GM11168 (cell line): ENCODE data around the gene HIP1R.

Source experiments
- in situ Hi-C: fragments of 300-500 bp; cut with MboI; formaldehyde crosslinking; loops from one replicate; pipeline ENCODE4 v1.12.0; 2022; ENCODE audit warnings: low sequenced_read_pairs; ENCODE audit not compliant: unreplicated experiment

Gene HIP1R

DNA sequence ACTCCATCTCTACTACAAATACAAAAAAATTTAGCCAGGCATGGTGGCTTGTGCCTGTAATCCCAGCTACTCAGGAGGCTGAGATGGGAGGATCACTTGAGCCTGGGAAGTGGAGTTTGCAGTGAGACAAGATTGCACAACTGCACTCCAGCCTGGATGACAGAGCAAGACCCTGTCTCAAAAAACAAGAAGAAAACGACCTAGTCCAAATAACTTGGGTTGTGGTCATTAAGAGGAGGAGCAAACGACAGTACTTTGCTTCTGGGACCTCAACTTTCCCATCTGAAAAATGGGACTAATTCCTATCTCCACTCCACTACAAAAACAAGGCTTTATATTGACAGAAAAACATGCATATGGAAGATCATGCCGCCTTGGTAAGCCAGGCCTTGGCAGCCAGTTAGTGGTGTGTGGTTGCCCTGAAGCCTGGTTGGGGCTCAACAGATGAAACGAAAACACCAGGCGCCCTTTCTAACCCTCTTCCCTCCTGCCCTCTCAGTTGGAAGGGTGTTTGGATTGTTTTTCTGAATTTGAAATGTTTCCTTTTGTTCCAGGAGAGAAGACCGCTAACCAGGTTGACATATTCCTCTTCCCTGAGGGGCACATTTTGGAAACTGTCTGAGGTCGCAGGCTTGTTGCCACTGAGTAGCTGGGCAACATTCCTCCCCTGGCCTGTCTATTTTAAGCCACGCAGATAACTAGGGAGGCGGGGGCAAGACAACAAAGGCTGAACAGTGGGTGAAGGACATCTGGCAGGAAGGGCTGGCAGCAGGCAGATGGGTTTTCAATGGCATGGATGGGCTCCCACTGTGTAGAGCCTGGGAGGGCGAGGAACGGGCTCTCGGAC, 74.4 kb downstream of the HIP1R start:
- in situ Hi-C loops: no loop called here
